GM12878 (cell line): Measurements from ENCODE around the gene ARHGAP44.

ENCODE experiments used
- ETV6 ChIP-seq, 2 experiments: fragments of 450-650 bp in 1 of 2; IDR thresholded peaks in 1 of 2; conservative IDR thresholded peaks in 1 of 2; 2 replicates each; pipeline ENCODE4 v1.6.1; 2014; ENCODE audit warnings: antibody characterized with exemption in 1 of 2, borderline replicate concordance in 1 of 2, low read depth in 1 of 2, mild to moderate bottlenecking in 1 of 2, moderate library complexity in 1 of 2
- POLR2AphosphoS5 ChIP-seq: IDR thresholded peaks from 2 replicates; pipeline ENCODE4 v1.6.1; 2011; ENCODE audit warnings: mild to moderate bottlenecking, low read length, inconsistent platforms
- SIN3A ChIP-seq: IDR thresholded peaks from 2 replicates; pipeline ENCODE4 v1.6.1; 2012; ENCODE audit warnings: low read depth, low read length, improper control_type of control experiment

DNA sequence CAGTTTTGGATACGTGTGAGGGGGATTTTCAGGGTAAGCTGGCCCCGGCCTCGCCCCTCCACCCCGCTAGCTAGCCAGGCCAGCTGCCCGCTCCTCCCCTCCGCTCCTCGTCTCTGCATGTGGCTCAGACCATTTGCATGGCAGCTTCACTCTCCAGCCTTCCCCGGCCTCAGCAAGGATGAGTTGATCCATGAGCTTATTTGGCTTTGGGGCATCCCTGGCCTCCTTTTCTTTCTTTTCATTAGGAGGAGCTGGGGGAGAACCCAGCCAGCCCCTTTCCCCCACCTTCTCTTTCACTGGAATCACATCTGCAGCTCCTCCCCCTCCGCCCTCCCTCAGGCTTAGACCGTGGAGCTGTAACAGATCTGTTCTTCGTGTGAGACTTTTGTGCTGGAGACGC, 197.8 kb downstream of the ARHGAP44 start:
- no peak for TF ChIP-seq POLR2AphosphoS5
- no peak for TF ChIP-seq SIN3A
- no peak for TF ChIP-seq ETV6 (conservative IDR thresholded peaks at IDR 0.05 in 1 of 2, IDR thresholded peaks at IDR 0.05 in 1 of 2; ENCODE audit: borderline replicate concordance in 1 of 2, low read depth in 1 of 2)
